ENCODE data around the gene SLC25A17.

SLC25A17 gene

GRCh38 chr22:40747361-40747760 lies 71.8 kb downstream of the SLC25A17 start:
- TF ChIP-seq GATA2 (IDR thresholded peaks at IDR 0.05; ENCODE audit: low read depth, low read length), result no peak
- no peak for TF ChIP-seq GATA3 (IDR thresholded peaks at IDR 0.05; ENCODE audit: low read depth, low read length)

DNA sequence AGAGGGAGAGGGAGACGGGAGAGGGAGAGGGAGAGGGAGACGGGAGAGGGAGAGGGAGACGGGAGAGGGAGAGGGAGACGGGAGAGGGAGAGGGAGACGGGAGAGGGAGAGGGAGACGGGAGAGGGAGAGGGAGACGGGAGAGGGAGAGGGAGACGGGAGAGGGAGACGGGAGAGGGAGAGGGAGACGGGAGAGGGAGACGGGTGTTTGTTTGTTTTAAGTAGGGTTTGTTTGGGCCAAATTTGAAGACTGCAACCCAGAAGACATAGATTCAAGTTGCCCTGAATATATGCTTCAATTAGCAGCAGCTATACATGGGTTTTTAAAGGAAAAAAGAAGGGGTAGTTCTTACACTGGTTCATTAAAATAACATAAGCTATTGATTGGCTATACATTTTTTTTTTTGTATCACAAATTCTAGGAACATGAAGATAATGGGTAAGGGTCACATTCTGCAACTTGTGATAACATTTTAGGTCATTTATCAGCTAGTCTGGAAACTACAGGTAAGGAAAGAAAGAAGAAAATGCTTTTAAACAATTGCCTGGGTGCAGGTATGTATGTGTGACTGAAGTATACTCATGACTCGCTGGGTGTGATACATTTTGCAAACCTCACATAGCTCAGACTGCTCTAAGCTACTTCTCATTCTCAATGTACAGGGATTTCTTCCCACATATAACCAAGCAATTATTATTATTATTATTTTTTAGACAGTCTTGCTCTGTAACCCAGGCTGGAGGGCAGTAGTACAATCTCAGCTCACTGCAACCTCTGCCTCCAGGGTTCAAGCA lies 72.5 kb downstream of the SLC25A17 start:
- TF ChIP-seq GATA2 (IDR thresholded peaks at IDR 0.05; ENCODE audit: low read depth, low read length), result no peak
- TF ChIP-seq GATA3 (IDR thresholded peaks at IDR 0.05; ENCODE audit: low read depth, low read length), result no peak

GRCh38 chr22:40743768-40744167 lies 75.4 kb downstream of the SLC25A17 start:
- TF ChIP-seq GATA2 (IDR thresholded peaks at IDR 0.05; ENCODE audit: low read depth, low read length), result no peak

DNA sequence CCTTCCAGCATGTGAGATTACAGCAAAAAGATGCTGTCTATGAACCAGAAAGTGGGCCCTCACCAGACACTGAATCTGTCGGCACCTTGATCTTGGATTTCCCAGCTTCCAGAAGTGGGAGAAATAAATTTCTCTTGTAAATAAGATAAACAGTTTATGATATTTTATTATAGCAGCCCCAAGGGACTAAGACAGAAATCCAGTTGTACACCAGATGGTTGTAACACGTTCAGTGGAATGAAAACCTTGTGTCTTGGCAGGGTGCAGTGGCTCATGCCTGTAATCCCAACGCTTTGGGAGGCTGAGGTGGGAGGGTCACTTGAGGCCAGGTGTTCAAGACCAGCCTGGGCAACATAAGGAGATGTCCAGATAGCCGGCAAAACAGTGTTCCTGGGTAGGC lies 78.0 kb downstream of the SLC25A17 start:
- TF ChIP-seq GATA3 (IDR thresholded peaks at IDR 0.05; ENCODE audit: low read depth, low read length) (no peak), GATA2 (IDR thresholded peaks at IDR 0.05; ENCODE audit: low read depth, low read length) (no peak)

GRCh38 chr22:40739721-40740120 lies 79.4 kb downstream of the SLC25A17 start:
- TF ChIP-seq GATA3 (IDR thresholded peaks at IDR 0.05; ENCODE audit: low read depth, low read length) (no peak), GATA2 (IDR thresholded peaks at IDR 0.05; ENCODE audit: low read depth, low read length) (no peak)

- TF ChIP-seq GATA2 (IDR thresholded peaks at IDR 0.05; ENCODE audit: low read depth, low read length), result no peak
- TF ChIP-seq GATA3 (IDR thresholded peaks at IDR 0.05; ENCODE audit: low read depth, low read length), result no peak
Observed at GRCh38 chr22:40733919-40734318, 85.2 kb downstream of the SLC25A17 start.

DNA sequence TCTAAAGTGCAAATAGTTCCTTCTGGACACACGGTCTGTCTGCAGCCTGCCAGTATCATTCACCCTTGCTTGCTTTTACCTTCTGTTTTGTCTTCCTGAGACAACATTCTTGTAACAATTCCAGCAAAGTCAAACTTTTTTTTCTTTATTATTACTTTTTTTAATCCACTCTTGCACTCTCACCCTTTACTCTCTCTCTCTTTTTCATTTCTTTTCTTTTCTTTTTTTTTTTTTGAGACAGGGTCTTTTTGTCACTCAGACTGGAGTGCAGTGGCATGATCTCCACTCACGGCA lies 86.2 kb downstream of the SLC25A17 start:
- TF ChIP-seq GATA2 (IDR thresholded peaks at IDR 0.05; ENCODE audit: low read depth, low read length) (no peak), GATA3 (IDR thresholded peaks at IDR 0.05; ENCODE audit: low read depth, low read length) (no peak)

- TF ChIP-seq GATA3 (IDR thresholded peaks at IDR 0.05; ENCODE audit: low read depth, low read length) (no peak), GATA2 (IDR thresholded peaks at IDR 0.05; ENCODE audit: low read depth, low read length) (no peak)
Observed at GRCh38 chr22:40729284-40729683, 89.9 kb downstream of the SLC25A17 start.

- TF ChIP-seq GATA3 (IDR thresholded peaks at IDR 0.05; ENCODE audit: low read depth, low read length), result no peak
- TF ChIP-seq GATA2 (IDR thresholded peaks at IDR 0.05; ENCODE audit: low read depth, low read length), result no peak
Observed at GRCh38 chr22:40728731-40729189, 90.4 kb downstream of the SLC25A17 start.

DNA sequence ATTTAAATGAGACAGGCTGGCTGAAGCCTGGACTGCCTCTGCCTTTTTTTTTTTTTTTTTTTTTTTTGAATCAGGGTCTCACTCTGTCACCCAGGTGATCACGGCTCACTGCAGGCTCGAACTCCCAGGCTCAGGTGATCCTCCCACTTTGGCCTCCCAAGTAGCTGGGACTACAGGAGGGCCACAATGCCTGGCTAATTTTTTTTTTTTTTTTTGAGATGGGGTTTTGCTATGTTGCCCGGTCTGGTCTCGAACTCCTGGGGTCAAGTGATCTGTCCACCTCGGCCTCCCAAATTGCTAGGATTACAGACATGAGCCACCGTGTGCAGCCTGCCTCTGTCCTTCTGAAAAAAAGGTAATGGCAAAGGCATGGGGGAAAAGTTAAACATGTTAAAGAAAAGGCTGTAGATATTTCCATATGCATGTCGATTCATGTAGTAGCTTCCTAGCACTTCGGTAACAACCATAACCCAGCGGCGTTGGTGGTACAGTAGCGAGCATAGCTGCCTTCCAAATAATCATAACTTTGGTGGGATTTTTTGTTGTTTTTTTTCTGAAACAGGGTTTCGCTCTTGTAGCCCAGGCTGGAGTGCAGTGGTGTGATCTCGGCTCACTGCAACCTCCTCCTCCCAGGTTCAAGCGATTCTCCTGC lies 91.1 kb downstream of the SLC25A17 start:
- no peak for TF ChIP-seq GATA3 (IDR thresholded peaks at IDR 0.05; ENCODE audit: low read depth, low read length)
- TF ChIP-seq GATA2 (IDR thresholded peaks at IDR 0.05; ENCODE audit: low read depth, low read length), result no peak

- TF ChIP-seq GATA2 (IDR thresholded peaks at IDR 0.05; ENCODE audit: low read depth, low read length), result no peak
- no peak for TF ChIP-seq GATA3 (IDR thresholded peaks at IDR 0.05; ENCODE audit: low read depth, low read length)
Observed at GRCh38 chr22:40727070-40727963, 91.8 kb downstream of the SLC25A17 start.

GRCh38 chr22:40726514-40726913 lies 92.6 kb downstream of the SLC25A17 start:
- TF ChIP-seq GATA2 (IDR thresholded peaks at IDR 0.05; ENCODE audit: low read depth, low read length) (no peak), GATA3 (IDR thresholded peaks at IDR 0.05; ENCODE audit: low read depth, low read length) (no peak)

DNA sequence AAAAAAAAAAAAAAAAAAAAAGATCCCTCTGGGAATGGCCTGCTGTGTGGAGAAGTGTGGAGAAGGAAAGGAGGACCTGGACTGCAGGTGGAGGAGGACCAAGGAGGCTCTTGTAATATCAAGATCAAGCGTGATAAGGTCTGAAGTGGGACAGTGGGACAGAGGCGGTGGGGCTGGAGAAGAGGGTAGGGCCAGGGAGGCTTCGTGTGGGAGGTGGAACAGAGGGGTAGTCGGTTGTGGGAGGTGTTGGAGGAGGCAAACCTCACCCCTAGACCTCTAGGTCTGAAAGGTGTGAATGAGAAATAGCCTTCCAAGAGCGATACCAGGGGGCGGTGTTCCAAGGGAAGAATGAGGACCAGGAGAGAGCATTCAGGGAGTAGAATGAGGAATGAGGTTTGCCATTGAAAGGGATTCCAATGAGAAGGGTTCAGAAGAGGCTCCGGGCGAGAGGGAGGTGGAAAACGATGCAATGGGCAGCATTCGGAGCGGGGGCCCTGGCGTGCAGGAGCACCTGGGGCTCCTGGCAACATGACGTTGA lies 95.7 kb downstream of the SLC25A17 start:
- TF ChIP-seq GATA2 (IDR thresholded peaks at IDR 0.05; ENCODE audit: low read depth, low read length), result no peak
- TF ChIP-seq GATA3 (IDR thresholded peaks at IDR 0.05; ENCODE audit: low read depth, low read length), result no peak

DNA sequence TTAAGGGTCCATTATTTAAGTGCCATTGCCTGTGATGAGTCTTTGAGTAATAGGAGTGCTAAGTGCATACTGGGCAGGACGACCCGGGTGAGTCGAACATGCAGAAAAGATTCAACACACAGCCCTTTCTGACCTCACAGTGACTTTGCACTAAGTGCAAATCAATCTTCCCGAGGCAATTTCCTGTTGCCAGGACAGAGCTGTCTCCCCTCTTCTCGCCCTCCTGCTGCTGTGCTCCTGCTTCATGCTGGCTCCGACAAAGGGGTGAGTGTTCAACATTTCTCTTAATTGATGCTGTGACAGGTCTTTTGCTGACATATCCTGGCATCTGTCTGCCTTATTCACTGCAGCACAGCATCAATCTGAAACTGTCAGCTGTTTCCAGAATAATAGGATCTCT lies 97.9 kb downstream of the SLC25A17 start:
- TF ChIP-seq GATA3 (IDR thresholded peaks at IDR 0.05; ENCODE audit: low read depth, low read length), result no peak
- no peak for TF ChIP-seq GATA2 (IDR thresholded peaks at IDR 0.05; ENCODE audit: low read depth, low read length)

All from SH-SY5Y (cell line).